HEK293 (cell line): Measurements from ENCODE around the gene FRRS1L.
A peak's percentile ranks its signal among the peaks of the same experiment; 100 is the strongest.

Experiments
- AEBP2 ChIP-seq: fragments of 450-650 bp; formaldehyde crosslinking; IDR thresholded peaks from 2 replicates; pipeline ENCODE4 v1.5.1; 2016; ENCODE audit warnings: missing biosample characterization, missing genetic modification characterization, borderline replicate concordance
- HIC1 ChIP-seq: fragments of 450-650 bp; formaldehyde crosslinking; IDR thresholded peaks from 2 replicates; pipeline ENCODE4 v1.5.1; 2016; ENCODE audit warnings: missing biosample characterization, missing genetic modification characterization
- INSM2 ChIP-seq: fragments of 450-650 bp; formaldehyde crosslinking; IDR thresholded peaks from 2 replicates; pipeline ENCODE4 v1.5.1; 2016; ENCODE audit warnings: missing biosample characterization, missing genetic modification characterization
- KLF16 ChIP-seq: fragments of 450-650 bp; formaldehyde crosslinking; IDR thresholded peaks from 2 replicates; pipeline ENCODE4 v1.5.1; 2017; ENCODE audit warnings: missing biosample characterization, missing genetic modification characterization
- KLF17 ChIP-seq: fragments of 450-650 bp; formaldehyde crosslinking; IDR thresholded peaks from 2 replicates; pipeline ENCODE4 v1.5.1; 2016; ENCODE audit warnings: missing biosample characterization, missing genetic modification characterization
- PRDM10 ChIP-seq: fragments of 450-650 bp; formaldehyde crosslinking; IDR thresholded peaks from 2 replicates; pipeline ENCODE4 v1.5.1; 2016; ENCODE audit warnings: missing biosample characterization, missing genetic modification characterization
- SP7 ChIP-seq: fragments of 450-650 bp; formaldehyde crosslinking; IDR thresholded peaks from 2 replicates; pipeline ENCODE4 v1.5.1; 2016; ENCODE audit warnings: missing biosample characterization, missing genetic modification characterization
- ZBTB6 ChIP-seq: fragments of 450-650 bp; formaldehyde crosslinking; IDR thresholded peaks from 2 replicates; pipeline ENCODE4 v1.5.1; 2017; ENCODE audit warnings: missing biosample characterization, missing genetic modification characterization
- ZIC2 ChIP-seq: fragments of 450-650 bp; formaldehyde crosslinking; IDR thresholded peaks from 2 replicates; pipeline ENCODE4 v1.5.1; 2016; ENCODE audit warnings: missing biosample characterization, missing genetic modification characterization
- ZNF202 ChIP-seq: fragments of 450-650 bp; formaldehyde crosslinking; IDR thresholded peaks from 2 replicates; pipeline ENCODE4 v1.5.1; 2016; ENCODE audit warnings: missing biosample characterization, missing genetic modification characterization, borderline replicate concordance
- ZNF501 ChIP-seq: fragments of 450-650 bp; formaldehyde crosslinking; IDR thresholded peaks from 2 replicates; pipeline ENCODE4 v1.5.1; 2016; ENCODE audit warnings: missing biosample characterization, missing genetic modification characterization
- ZNF664 ChIP-seq: fragments of 450-650 bp; formaldehyde crosslinking; IDR thresholded peaks from 2 replicates; pipeline ENCODE4 v1.5.1; 2016; ENCODE audit warnings: missing biosample characterization, missing genetic modification characterization
- ZNF785 ChIP-seq: fragments of 450-650 bp; formaldehyde crosslinking; IDR thresholded peaks from 2 replicates; pipeline ENCODE4 v1.5.1; 2016; ENCODE audit warnings: missing biosample characterization, missing genetic modification characterization
- ZSCAN5A ChIP-seq: fragments of 450-650 bp; formaldehyde crosslinking; IDR thresholded peaks from 2 replicates; pipeline ENCODE4 v1.5.1; 2016; ENCODE audit warnings: missing biosample characterization, missing genetic modification characterization

The FRRS1L gene

GRCh38 chr9:109107402-109108240 lies 59.4 kb downstream of the FRRS1L start (continued):
- TF ChIP-seq ZBTB6 (tag by site-specific recombination) (peak; percentile 79), ZNF202 (tag by site-specific recombination) (no peak), ZSCAN5A (tag by site-specific recombination) (no peak), INSM2 (tag by site-specific recombination) (no peak), SP7 (0 out of 2 replicates have a peak, but pooled peaks have one; percentile 21), AEBP2 (tag by site-specific recombination) (no peak), PRDM10 (tag by site-specific recombination) (peak; percentile 73), HIC1 (tag by site-specific recombination) (no peak), KLF16 (tag by site-specific recombination) (no peak), ZNF785 (no peak), KLF17 (tag by site-specific recombination) (no peak), ZIC2 (tag by site-specific recombination) (no peak), ZNF501 (tag by site-specific recombination) (no peak), ZNF664 (tag by site-specific recombination) (peak; percentile 69; the same call in 1 of the 2 replicates)
